ENCODE measurements around the gene YWHAH. TPM values are rescaled to one million over a fixed set of nuclear protein-coding genes. Genes with fewer than 3 reads are reported as not detected.

The YWHAH gene
- total RNA-seq, 2 donors from 2014 or later: 174 to 175 TPM

DNA sequence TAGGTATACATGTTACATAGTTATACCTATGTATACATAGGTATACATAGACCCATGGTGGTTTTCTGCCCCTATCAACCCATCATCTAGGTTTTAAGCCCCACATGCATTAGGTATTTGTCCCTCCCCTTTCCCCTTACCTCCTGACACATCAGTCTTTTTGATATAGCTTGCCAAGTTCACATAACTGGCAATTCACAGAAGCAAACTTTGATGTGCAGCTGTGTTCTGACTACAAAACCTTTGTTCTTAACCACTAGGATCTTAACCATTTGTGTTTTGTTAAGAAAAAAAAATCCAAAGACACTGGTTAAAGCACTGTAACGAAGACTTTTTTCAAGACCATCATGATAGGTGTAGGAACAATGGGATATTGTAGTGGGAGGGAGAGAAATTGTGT lies 55.8 kb downstream of the YWHAH start:
- no peak for TF ChIP-seq CTCF (IDR thresholded peaks at IDR 0.05)
- H3K4me3 ChIP-seq: no peak overlapping the region
- H3K27me3 ChIP-seq (replicated peaks; ENCODE audit: insufficient read depth): no peaks in the 10 kb centered on the region
- ATAC-seq (ENCODE audit: insufficient number of reproducible peaks, low FRiP score, low read depth) (no peak), DNase-seq (ENCODE audit: low spot score) (no peak)
- H3K4me1 ChIP-seq (ENCODE audit: control insufficient read depth in 1 of 2, low read depth in 2 of 2): no peaks in the 10 kb centered on the region
- H3K27ac ChIP-seq: no peak overlapping the region
- no peaks in the 10 kb centered on the region for H3K36me3 ChIP-seq
- no peaks in the 10 kb centered on the region for H3K9me3 ChIP-seq

GRCh38 chr22:32005453-32005852 lies 61.1 kb downstream of the YWHAH start:
- Histone ChIP-seq H3K4me3 (no peak overlapping the region), H3K4me1 (ENCODE audit: control insufficient read depth in 1 of 2, low read depth in 2 of 2) (no peaks in the 10 kb centered on the region), H3K9me3 (no peaks in the 10 kb centered on the region), H3K27me3 (replicated peaks; ENCODE audit: insufficient read depth) (no peaks in the 10 kb centered on the region), H3K36me3 (no peaks in the 10 kb centered on the region), H3K27ac (no peak overlapping the region)
- TF ChIP-seq CTCF (IDR thresholded peaks at IDR 0.05): no peak
- no peak for ATAC-seq (ENCODE audit: insufficient number of reproducible peaks, low FRiP score, low read depth)
- no peak for DNase-seq (ENCODE audit: low spot score)

Other genes with a start within 250 kb of the YWHAH start
- gene PRR14L, start 194.4 kb upstream of the YWHAH start, total RNA-seq: 10 to 100 TPM; 22.1 to 38.2 TPM
- gene DEPDC5, start 190.5 kb upstream of the YWHAH start, total RNA-seq: 10 to 100 TPM; 31.3 to 52.7 TPM
- not detected for gene SLC5A1, start 98.7 kb downstream of the YWHAH start, total RNA-seq
- not detected for gene C22orf42, start 214.8 kb downstream of the YWHAH start, total RNA-seq

Data from thoracic aorta (tissue), 2 donors.